DOHH2 (cell line): ENCODE data around the gene LMOD1.

Source experiments
- H3F3A ChIP-seq: fragments of 200-600 bp; sonication (generic), shearing (Covaris generic); 2 replicates; pipeline ENCODE4 v1.6.0; 2016; ENCODE audit warnings: antibody characterized with exemption, mild to moderate bottlenecking; ENCODE audit not compliant: control insufficient read depth, insufficient read depth
- H3K27ac ChIP-seq: fragments of 200-600 bp; sonication (generic); 2 replicates; pipeline ENCODE4 v1.5.1; 2014; ENCODE audit warnings: low read depth, mild to moderate bottlenecking, low read length, moderate library complexity
- H3K27me3 ChIP-seq: fragments of 200-600 bp; sonication (generic); 2 replicates; pipeline ENCODE4 v1.6.1; 2014; ENCODE audit warnings: mild to moderate bottlenecking, low read length, mixed read lengths; ENCODE audit not compliant: control insufficient read depth
- H3K36me3 ChIP-seq: fragments of 200-600 bp; sonication (generic); 2 replicates; pipeline ENCODE4 v1.6.1; 2014; ENCODE audit warnings: mild to moderate bottlenecking, low read length, moderate library complexity, mixed read lengths; ENCODE audit not compliant: control insufficient read depth
- H3K4me1 ChIP-seq: fragments of 200-600 bp; sonication (generic); 2 replicates; pipeline ENCODE4 v1.6.1; 2014; ENCODE audit warnings: mild to moderate bottlenecking, low read length, mixed read lengths; ENCODE audit not compliant: control insufficient read depth
- H3K4me2 ChIP-seq: fragments of 200-600 bp; sonication (generic); 2 replicates; pipeline ENCODE4 v1.6.0; 2014; ENCODE audit warnings: mild to moderate bottlenecking, low read length, moderate library complexity
- H3K4me3 ChIP-seq: fragments of 200-600 bp; sonication (generic); 2 replicates; pipeline ENCODE4 v1.5.1; 2014; ENCODE audit warnings: mild to moderate bottlenecking, low read length, mixed read lengths
- H3K79me2 ChIP-seq: fragments of 200-600 bp; sonication (generic); 2 replicates; pipeline ENCODE4 v1.6.1; 2014; ENCODE audit warnings: mild to moderate bottlenecking, low read length, mixed read lengths; ENCODE audit not compliant: control insufficient read depth
- H3K9me2 ChIP-seq: fragments of 200-600 bp; sonication (generic); replicated peaks from 2 replicates; pipeline ENCODE4 v1.6.1; 2014; ENCODE audit warnings: mild to moderate bottlenecking, low read length, mixed read lengths; ENCODE audit not compliant: control insufficient read depth
- H3K9me3 ChIP-seq: fragments of 200-600 bp; sonication (generic); 2 replicates; pipeline ENCODE4 v1.6.1; 2014; ENCODE audit warnings: antibody characterized with exemption, low read length, mixed read lengths; ENCODE audit not compliant: control insufficient read depth, insufficient read depth
- H4K20me1 ChIP-seq: fragments of 200-600 bp; sonication (generic); 2 replicates; pipeline ENCODE4 v1.6.0; 2014; ENCODE audit warnings: low read depth, mild to moderate bottlenecking, antibody characterized with exemption, low read length, moderate library complexity; ENCODE audit not compliant: control insufficient read depth, insufficient read depth
- CTCF ChIP-seq: fragments of 200-600 bp; sonication (generic); IDR thresholded peaks from one replicate; pipeline ENCODE4 v1.5.1; 2014; ENCODE audit warnings: antibody characterized with exemption, mild to moderate bottlenecking, low read depth, low read length; ENCODE audit not compliant: poor library complexity, severe bottlenecking
- EZH2phosphoT487 ChIP-seq: fragments of 200-600 bp; sonication (generic); IDR thresholded peaks from 2 replicates; pipeline ENCODE4 v1.6.1; 2017; ENCODE audit warnings: borderline replicate concordance, mild to moderate bottlenecking, antibody characterized with exemption, low read length, moderate library complexity, mixed read lengths

Gene LMOD1

GRCh38 chr1:201921952-201922558, 24.3 kb downstream of the LMOD1 start:
- TF ChIP-seq CTCF (no peak), EZH2phosphoT487 (no peak)

GRCh38 chr1:201918343-201918742, 28.0 kb downstream of the LMOD1 start:
- Histone ChIP-seq H3K27ac (no peak overlapping the region), H3K36me3 (no peaks in the 10 kb centered on the region), H3K9me3 (no peaks in the 10 kb centered on the region), H3K79me2 (no peaks in the 10 kb centered on the region), H4K20me1 (no peaks in the 10 kb centered on the region), H3K4me1 (no peaks in the 10 kb centered on the region), H3K4me2 (no peak overlapping the region), H3K27me3 (peaks cover 17% of the 10 kb centered on the region), H3K4me3 (no peak overlapping the region), H3F3A (no peaks in the 10 kb centered on the region), H3K9me2 (no peaks in the 10 kb centered on the region)
- TF ChIP-seq EZH2phosphoT487: no peak
- no peak for TF ChIP-seq CTCF

More at GRCh38 chr1:201921952-201922558, 24.3 kb downstream of the LMOD1 start:
- Histone ChIP-seq H3K27ac (no peak overlapping the region), H3K9me3 (no peaks in the 10 kb centered on the region), H3K79me2 (no peaks in the 10 kb centered on the region), H3K27me3 (peaks cover 8% of the 10 kb centered on the region), H3K4me1 (no peaks in the 10 kb centered on the region), H3K4me2 (no peak overlapping the region), H3F3A (no peaks in the 10 kb centered on the region), H4K20me1 (no peaks in the 10 kb centered on the region), H3K36me3 (no peaks in the 10 kb centered on the region), H3K9me2 (no peaks in the 10 kb centered on the region), H3K4me3 (no peak overlapping the region)

DNA sequence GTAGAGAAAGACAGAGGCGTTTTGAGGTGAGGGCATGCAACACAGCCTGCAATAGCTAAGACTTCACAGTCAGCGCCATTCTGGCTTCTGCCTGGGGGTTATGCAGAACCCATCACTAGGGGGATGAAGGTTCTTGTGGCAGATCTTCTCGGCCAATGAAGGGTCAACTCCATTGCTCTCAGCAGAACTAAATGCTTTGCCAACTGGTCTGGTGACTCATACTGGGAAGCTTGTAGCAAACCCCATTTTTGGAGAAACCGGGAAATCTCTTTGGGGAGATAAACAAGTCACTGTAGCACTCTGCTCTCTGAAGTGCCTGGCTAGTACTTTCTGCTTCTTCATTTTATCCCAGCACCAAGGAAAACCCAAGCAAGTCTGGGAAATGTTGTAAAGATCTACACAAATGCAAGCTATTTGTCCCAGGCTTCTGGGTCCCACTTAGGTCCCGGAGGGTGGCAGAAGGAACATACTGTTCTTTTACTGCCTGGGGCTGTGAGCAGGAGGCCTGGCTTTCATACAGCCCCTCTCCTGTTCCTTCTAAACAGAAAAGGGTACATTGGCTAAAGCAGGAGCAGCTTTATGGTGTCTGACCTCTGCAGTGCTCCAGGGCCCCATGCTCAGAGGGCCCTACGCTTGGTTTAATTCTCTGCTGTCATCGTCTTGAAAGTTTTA, 28.9 kb downstream of the LMOD1 start:
- Histone ChIP-seq H4K20me1 (no peaks in the 10 kb centered on the region), H3K4me3 (no peak overlapping the region), H3K36me3 (no peaks in the 10 kb centered on the region), H3K4me2 (no peak overlapping the region), H3K9me3 (no peaks in the 10 kb centered on the region), H3K4me1 (no peaks in the 10 kb centered on the region), H3K9me2 (no peaks in the 10 kb centered on the region), H3K27me3 (peaks cover 17% of the 10 kb centered on the region), H3K79me2 (no peaks in the 10 kb centered on the region), H3F3A (no peaks in the 10 kb centered on the region), H3K27ac (no peak overlapping the region)
- TF ChIP-seq EZH2phosphoT487: no peak
- no peak for TF ChIP-seq CTCF
